PFSK-1 (cell line): ENCODE data around the gene GNS.

Source experiments
- SIN3A ChIP-seq: IDR thresholded peaks from 2 replicates; pipeline ENCODE4 v1.6.1; 2012; ENCODE audit warnings: mild to moderate bottlenecking, low read length, moderate library complexity, borderline replicate concordance; ENCODE audit not compliant: insufficient read depth
- TAF1 ChIP-seq: IDR thresholded peaks from 2 replicates; pipeline ENCODE4 v1.6.1; 2012; ENCODE audit warnings: low read length, control low read depth, borderline replicate concordance; ENCODE audit not compliant: insufficient read depth
- TF ChIP-seq, protein P1 (sequence below), 2 experiments: IDR thresholded peaks; 2 replicates each; pipeline versions ENCODE4 v1.6.1 to v1.8.0; 2011 to 2012; ENCODE audit warnings: low read depth in 2 of 2, low read length in 2 of 2, control low read depth in 1 of 2, inconsistent platforms in 1 of 2, mild to moderate bottlenecking in 1 of 2, moderate library complexity in 1 of 2; ENCODE audit not compliant: insufficient read depth in 1 of 2

DNA sequence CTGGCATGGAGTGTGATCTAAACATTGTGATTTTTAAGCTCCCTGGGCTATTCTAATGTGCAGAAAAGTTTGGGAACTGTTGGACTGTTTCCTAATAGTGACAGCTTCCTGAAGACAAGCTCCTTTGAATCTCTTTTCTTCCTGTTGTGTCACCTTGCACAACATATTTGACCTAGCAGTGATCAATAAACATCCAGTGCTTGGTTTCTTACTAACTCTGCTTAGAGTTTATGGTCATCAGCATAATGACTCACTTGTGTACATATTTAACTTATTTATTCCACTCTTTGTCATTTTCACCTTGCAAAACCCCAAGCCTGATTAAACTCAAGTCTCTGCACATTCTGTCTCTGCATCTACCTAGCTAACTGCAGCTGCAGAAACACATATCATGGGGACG is 38.0 kb upstream of the GNS start:
- TF ChIP-seq, protein P1, sequence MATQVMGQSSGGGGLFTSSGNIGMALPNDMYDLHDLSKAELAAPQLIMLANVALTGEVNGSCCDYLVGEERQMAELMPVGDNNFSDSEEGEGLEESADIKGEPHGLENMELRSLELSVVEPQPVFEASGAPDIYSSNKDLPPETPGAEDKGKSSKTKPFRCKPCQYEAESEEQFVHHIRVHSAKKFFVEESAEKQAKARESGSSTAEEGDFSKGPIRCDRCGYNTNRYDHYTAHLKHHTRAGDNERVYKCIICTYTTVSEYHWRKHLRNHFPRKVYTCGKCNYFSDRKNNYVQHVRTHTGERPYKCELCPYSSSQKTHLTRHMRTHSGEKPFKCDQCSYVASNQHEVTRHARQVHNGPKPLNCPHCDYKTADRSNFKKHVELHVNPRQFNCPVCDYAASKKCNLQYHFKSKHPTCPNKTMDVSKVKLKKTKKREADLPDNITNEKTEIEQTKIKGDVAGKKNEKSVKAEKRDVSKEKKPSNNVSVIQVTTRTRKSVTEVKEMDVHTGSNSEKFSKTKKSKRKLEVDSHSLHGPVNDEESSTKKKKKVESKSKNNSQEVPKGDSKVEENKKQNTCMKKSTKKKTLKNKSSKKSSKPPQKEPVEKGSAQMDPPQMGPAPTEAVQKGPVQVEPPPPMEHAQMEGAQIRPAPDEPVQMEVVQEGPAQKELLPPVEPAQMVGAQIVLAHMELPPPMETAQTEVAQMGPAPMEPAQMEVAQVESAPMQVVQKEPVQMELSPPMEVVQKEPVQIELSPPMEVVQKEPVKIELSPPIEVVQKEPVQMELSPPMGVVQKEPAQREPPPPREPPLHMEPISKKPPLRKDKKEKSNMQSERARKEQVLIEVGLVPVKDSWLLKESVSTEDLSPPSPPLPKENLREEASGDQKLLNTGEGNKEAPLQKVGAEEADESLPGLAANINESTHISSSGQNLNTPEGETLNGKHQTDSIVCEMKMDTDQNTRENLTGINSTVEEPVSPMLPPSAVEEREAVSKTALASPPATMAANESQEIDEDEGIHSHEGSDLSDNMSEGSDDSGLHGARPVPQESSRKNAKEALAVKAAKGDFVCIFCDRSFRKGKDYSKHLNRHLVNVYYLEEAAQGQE (IDR thresholded peaks at IDR 0.05; ENCODE audit: insufficient read depth in 1 of 2, low read depth in 2 of 2, low read length in 2 of 2) = no peak
- TF ChIP-seq SIN3A = no peak
- TF ChIP-seq TAF1 = no peak
